Dendritic cell treated with granulocyte-macrophage colony-stimulating factor and Interleukin-4, amounts not matched to agents 40 ng/mL and 50 ng/mL, for 4 days (primary cell): ENCODE data around the gene ALOXE3.
"Not testable (repeated sequence)": the region's sequence is repeated elsewhere in the genome, so short reads cannot be mapped to it uniquely, and the experiment has no call there.

Experiments
- H3K27ac Mint-ChIP-seq: one replicate; pipeline ENCODE4 v1.8.0; 2022; ENCODE audit warnings: mild to moderate bottlenecking, mixed read lengths
- H3K27me3 Mint-ChIP-seq: one replicate; pipeline ENCODE4 v1.8.0; 2022; ENCODE audit warnings: mild to moderate bottlenecking, mixed read lengths
- H3K36me3 Mint-ChIP-seq: one replicate; pipeline ENCODE4 v1.8.0; 2022; ENCODE audit warnings: low read depth, mixed read lengths
- H3K4me1 Mint-ChIP-seq: one replicate; pipeline ENCODE4 v1.8.0; 2022; ENCODE audit warnings: low read depth, mixed read lengths
- H3K4me3 Mint-ChIP-seq: one replicate; pipeline ENCODE4 v1.8.0; 2022; ENCODE audit warnings: mild to moderate bottlenecking, moderate library complexity, mixed read lengths
- H3K9me3 Mint-ChIP-seq: one replicate; pipeline ENCODE4 v1.8.0; 2022; ENCODE audit warnings: mixed read lengths
- intact Hi-C: fragments of 100-400 bp; cut with micrococcal nuclease; formaldehyde crosslinking; loops from one replicate; pipeline ENCODE4 v1.15.0; 2022

The ALOXE3 gene

DNA sequence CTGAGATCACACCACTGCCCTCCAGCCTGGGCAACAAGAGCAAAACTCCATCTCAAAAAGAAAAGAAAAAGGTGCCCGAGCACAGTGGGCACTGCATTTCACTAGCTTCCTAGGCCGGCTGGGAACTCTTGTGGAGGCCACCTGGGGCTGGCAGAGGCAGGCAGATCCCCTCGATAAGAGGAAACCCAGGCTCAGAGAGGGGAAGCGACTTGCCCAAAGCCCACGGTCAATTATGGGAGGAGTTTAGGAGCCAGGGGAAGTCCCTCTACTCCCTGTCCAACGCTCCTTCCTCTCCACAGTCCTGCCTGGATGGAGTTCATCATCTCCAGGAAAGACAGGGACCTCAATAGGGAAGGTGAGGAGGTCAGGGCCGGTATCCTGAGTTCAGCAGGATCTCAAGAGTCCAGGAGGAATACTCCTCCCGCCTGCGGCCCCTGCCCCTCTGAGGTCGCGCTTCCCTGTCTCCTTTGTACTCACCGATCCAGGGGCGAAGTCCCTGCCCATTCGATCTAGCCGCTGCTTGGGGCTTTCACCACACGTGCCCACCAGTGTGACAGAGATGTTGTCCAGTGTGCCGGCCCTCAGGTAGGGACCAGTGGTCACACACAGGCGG is 841 bp downstream of the ALOXE3 start:
- peaks cover 83% of the 10 kb centered on the region for H3K27me3 Mint-ChIP-seq

DNA sequence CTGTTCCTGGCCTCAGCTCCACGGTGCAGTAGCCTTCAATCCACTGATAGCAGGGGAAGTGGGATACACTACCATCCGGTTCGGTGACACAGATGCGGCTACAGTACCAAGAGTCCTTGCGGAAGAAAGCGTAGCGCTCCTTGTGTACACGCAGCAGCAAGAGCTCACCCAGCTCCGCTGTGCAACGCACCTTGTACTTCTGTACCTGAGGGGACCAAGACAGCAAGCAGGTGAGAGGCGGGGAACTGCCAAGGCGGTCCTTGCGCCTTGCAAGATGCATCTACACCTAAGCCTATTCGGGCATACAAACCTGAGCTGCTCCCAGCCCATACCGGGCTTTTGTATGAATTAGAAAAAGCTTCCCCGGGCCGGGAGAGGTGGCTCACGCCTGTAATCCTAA is 1.5 kb downstream of the ALOXE3 start:
- H3K4me1 Mint-ChIP-seq: peaks cover 34% of the 10 kb centered on the region
- no peaks in the 10 kb centered on the region for H3K36me3 Mint-ChIP-seq
- H3K27ac Mint-ChIP-seq: no peak overlapping the region
- H3K4me3 Mint-ChIP-seq: no peak overlapping the region
- intact Hi-C loops: loop anchor here (5.0 kb wide), 2 partner anchors 39 to 54 kb away; no protein-coding TSS in a partner anchor
- no peaks in the 10 kb centered on the region for H3K9me3 Mint-ChIP-seq
- peaks cover 84% of the 10 kb centered on the region for H3K27me3 Mint-ChIP-seq

More for the DNA sequence above, 841 bp downstream of the ALOXE3 start:
- Mint-ChIP-seq H3K27ac (no peak overlapping the region), H3K4me3 (peak overlapping the region; percentile 78), H3K4me1 (peaks cover 36% of the 10 kb centered on the region), H3K36me3 (no peaks in the 10 kb centered on the region), H3K9me3 (no peaks in the 10 kb centered on the region)
- intact Hi-C loops: loop anchor here (5.0 kb wide), 2 partner anchors 40 to 55 kb away; no protein-coding TSS in a partner anchor

GRCh38 chr17:8110907-8111306 is 7.4 kb downstream of the ALOXE3 start:
- no peaks in the 10 kb centered on the region for H3K9me3 Mint-ChIP-seq
- H3K27ac Mint-ChIP-seq: no peak overlapping the region
- H3K27me3 Mint-ChIP-seq: peaks cover 92% of the 10 kb centered on the region
- intact Hi-C loops: no loop called here
- no peak overlapping the region for H3K4me3 Mint-ChIP-seq
- H3K36me3 Mint-ChIP-seq: no peaks in the 10 kb centered on the region
- peaks cover 11% of the 10 kb centered on the region for H3K4me1 Mint-ChIP-seq

GRCh38 chr17:8110456-8110804 is 7.9 kb downstream of the ALOXE3 start:
- no peak overlapping the region for H3K4me3 Mint-ChIP-seq
- no peaks in the 10 kb centered on the region for H3K36me3 Mint-ChIP-seq
- peaks cover 90% of the 10 kb centered on the region for H3K27me3 Mint-ChIP-seq
- H3K9me3 Mint-ChIP-seq: no peaks in the 10 kb centered on the region
- H3K27ac Mint-ChIP-seq: no peak overlapping the region
- intact Hi-C loops: no loop called here
- H3K4me1 Mint-ChIP-seq: peaks cover 14% of the 10 kb centered on the region

DNA sequence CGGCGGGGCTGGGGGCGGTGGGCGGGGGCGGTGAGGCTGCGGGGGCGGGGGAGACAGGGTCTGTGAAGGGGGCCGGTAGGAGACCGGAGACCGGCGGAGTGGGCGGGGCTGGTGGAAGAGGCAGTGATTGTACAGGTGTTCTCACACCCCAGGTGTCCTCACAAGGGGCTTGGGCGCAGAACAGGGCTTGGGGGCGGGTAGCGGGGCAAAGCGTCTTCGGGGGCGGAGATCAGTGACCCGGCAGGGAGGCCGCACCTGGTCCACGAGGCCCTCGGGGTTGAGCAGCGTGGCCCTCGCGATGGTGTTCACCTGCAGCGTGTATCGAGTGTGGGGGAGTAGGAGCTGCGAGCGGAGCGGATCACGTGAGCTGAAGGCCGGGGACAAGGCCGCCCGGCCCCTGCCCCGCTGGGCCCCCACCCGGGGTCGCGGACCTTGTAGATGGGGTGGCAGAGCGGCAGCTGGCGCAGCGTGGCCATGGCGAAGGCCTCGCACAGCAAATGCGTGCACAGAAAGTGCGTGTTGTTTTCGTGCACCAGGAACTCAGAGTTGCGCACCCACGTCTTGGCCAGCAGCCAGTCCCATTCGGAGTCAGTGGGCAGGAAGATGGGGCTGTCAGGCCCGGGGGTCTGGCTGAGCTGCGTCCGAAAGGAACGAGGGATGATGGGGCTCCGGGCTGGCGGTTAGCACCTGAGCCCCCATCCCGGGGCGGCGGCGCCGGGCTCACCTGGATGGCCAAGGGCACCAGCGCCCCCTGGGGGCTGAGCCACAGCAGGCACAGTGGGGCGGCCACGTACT is 8.5 kb downstream of the ALOXE3 start:
- Mint-ChIP-seq H3K27me3 (peaks cover 89% of the 10 kb centered on the region), H3K9me3 (no peaks in the 10 kb centered on the region), H3K27ac (no peak overlapping the region), H3K36me3 (no peaks in the 10 kb centered on the region), H3K4me1 (peaks cover 14% of the 10 kb centered on the region), H3K4me3 (peak overlapping the region; percentile 30)
- intact Hi-C loops: no loop called here

DNA sequence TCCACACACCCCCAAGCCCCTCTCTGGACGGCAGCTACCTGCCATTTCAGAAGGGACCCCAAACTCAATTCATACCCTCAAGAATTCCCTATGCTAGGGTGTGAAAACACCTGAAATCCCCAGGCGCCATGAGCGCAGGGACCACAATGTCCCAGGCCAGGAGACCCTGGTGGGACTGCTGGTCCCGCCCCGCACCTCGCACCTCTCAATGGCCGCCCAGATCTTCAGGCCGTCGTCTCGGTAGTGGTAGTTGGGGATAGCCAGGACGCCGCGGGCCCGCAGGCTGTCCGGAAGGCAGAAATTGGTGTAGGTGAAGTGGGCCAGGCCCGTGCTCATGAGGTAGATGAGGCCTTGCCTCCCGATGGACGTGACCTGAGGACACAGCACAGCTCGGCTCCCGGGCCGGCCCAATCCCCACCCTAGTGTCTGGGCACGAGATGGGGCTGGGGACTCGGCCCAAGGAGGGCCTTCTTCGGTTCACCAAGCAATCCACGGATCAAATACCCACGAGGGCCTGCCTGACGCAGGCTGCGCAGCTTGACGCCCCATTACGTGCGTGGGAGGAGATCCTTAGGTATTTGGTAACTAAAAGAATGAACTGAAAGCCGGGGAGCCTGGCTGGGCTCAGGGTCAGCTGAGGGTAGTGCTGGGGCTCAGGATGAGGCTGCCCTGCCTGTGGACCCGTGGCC is 9.2 kb downstream of the ALOXE3 start:
- intact Hi-C loops: no loop called here
- H3K9me3 Mint-ChIP-seq: no peaks in the 10 kb centered on the region
- no peak overlapping the region for H3K27ac Mint-ChIP-seq
- H3K4me3 Mint-ChIP-seq: no peak overlapping the region
- peaks cover 86% of the 10 kb centered on the region for H3K27me3 Mint-ChIP-seq
- H3K36me3 Mint-ChIP-seq: no peaks in the 10 kb centered on the region
- H3K4me1 Mint-ChIP-seq: peaks cover 14% of the 10 kb centered on the region

- Mint-ChIP-seq H3K27me3 (peaks cover 76% of the 10 kb centered on the region), H3K4me1 (peaks cover 23% of the 10 kb centered on the region)
- H3K36me3 Mint-ChIP-seq, H3K9me3 Mint-ChIP-seq, H3K27ac Mint-ChIP-seq, H3K4me3 Mint-ChIP-seq, intact Hi-C loops: not testable (repeated sequence)
These were observed 11.3 kb downstream of the ALOXE3 start for GRCh38 chr17:8106980-8107379.

DNA sequence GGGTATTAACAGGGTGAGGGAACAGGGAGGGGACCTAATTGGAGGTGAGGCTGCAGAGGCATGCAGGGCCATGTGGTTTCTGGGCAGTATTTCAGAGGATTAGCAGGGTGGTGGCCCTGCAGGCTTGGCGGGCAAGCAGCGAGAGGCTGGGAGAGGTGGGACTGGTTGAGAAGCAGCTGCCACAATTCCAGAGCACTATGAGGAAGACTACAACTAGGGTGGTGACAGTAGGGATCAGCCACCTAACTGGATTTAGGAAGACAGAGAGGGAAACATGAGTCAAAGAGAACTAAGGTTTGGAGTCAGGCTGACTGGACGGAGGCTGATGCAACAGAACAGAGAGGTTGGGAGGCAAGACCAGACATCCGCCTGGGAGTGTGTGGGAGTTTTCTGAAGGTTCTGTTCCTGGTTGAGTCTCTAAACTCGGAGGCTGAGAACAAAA is 12.3 kb downstream of the ALOXE3 start:
- H3K4me1 Mint-ChIP-seq: peaks cover 23% of the 10 kb centered on the region
- no peaks in the 10 kb centered on the region for H3K9me3 Mint-ChIP-seq
- H3K36me3 Mint-ChIP-seq: no peaks in the 10 kb centered on the region
- H3K4me3 Mint-ChIP-seq: no peak overlapping the region
- intact Hi-C loops: no loop called here
- H3K27me3 Mint-ChIP-seq: peaks cover 67% of the 10 kb centered on the region
- H3K27ac Mint-ChIP-seq: no peak overlapping the region

- Mint-ChIP-seq H3K9me3 (no peaks in the 10 kb centered on the region), H3K27me3 (peaks cover 57% of the 10 kb centered on the region), H3K4me1 (peaks cover 22% of the 10 kb centered on the region), H3K27ac (no peak overlapping the region), H3K4me3 (no peak overlapping the region), H3K36me3 (no peaks in the 10 kb centered on the region)
- intact Hi-C loops: no loop called here
These were observed 13.4 kb downstream of the ALOXE3 start for GRCh38 chr17:8104911-8105310.

GRCh38 chr17:8103549-8103948 is 14.8 kb downstream of the ALOXE3 start:
- intact Hi-C loops: no loop called here
- peaks cover 21% of the 10 kb centered on the region for H3K4me1 Mint-ChIP-seq
- H3K27ac Mint-ChIP-seq: no peak overlapping the region
- H3K27me3 Mint-ChIP-seq: peaks cover 46% of the 10 kb centered on the region
- H3K9me3 Mint-ChIP-seq: no peaks in the 10 kb centered on the region
- H3K4me3 Mint-ChIP-seq: no peak overlapping the region
- H3K36me3 Mint-ChIP-seq: no peaks in the 10 kb centered on the region

DNA sequence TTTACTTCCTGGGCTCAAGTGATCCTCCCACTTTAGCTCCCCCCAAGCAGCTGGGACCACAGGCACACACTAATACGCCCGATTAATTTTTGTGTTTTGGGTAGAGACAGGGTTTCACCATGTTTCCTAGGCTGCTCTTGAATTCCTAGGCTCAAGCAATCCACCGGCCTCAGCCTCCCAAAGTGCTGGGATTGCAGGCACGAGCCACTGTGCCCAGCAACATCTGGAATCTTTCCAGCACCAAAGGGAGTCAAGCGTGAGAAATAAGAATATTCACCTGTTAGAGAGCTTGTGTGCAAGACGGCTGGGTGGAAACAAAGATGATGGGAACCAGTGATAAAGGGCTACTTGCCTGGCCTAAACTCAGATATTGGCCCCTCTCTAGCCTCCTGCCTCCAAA is 16.6 kb downstream of the ALOXE3 start:
- Mint-ChIP-seq H3K4me1 (peaks cover 21% of the 10 kb centered on the region), H3K9me3 (no peaks in the 10 kb centered on the region), H3K4me3 (no peak overlapping the region), H3K27ac (no peak overlapping the region), H3K27me3 (peaks cover 37% of the 10 kb centered on the region), H3K36me3 (no peaks in the 10 kb centered on the region)
- intact Hi-C loops: no loop called here

GRCh38 chr17:8100763-8101162 is 17.6 kb downstream of the ALOXE3 start:
- Mint-ChIP-seq H3K4me3 (no peak overlapping the region), H3K27me3 (peaks cover 39% of the 10 kb centered on the region), H3K36me3 (no peaks in the 10 kb centered on the region), H3K9me3 (no peaks in the 10 kb centered on the region), H3K27ac (no peak overlapping the region), H3K4me1 (peaks cover 15% of the 10 kb centered on the region)
- intact Hi-C loops: no loop called here

- no peaks in the 10 kb centered on the region for H3K36me3 Mint-ChIP-seq
- H3K4me1 Mint-ChIP-seq: peaks cover 15% of the 10 kb centered on the region
- peaks cover 42% of the 10 kb centered on the region for H3K27me3 Mint-ChIP-seq
- no peak overlapping the region for H3K4me3 Mint-ChIP-seq
- no peak overlapping the region for H3K27ac Mint-ChIP-seq
- H3K9me3 Mint-ChIP-seq: no peaks in the 10 kb centered on the region
- intact Hi-C loops: no loop called here
These were observed 18.2 kb downstream of the ALOXE3 start for GRCh38 chr17:8100111-8100510.

DNA sequence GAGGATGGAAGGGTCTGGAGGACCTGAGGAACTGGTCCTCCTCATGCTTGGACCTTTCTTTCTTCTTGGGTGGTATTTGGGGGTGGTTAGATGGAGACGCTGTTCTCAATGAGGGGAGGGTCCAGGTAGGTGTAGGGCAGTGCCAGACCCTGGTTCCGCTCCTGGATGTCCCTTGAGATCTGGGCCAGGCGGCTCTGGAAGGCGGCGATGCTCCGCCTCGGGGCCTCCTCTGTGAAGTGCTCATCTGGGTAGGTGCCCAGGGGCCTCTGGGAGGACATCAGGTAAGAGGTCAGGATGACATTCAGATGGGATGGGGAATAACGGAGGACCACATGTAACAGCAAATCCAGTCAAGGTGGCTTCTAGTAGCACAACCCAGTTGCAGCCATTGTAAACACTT is 21.8 kb downstream of the ALOXE3 start:
- H3K27me3 Mint-ChIP-seq: peaks cover 49% of the 10 kb centered on the region
- no peak overlapping the region for H3K4me3 Mint-ChIP-seq
- peaks cover 12% of the 10 kb centered on the region for H3K4me1 Mint-ChIP-seq
- intact Hi-C loops: no loop called here
- no peaks in the 10 kb centered on the region for H3K36me3 Mint-ChIP-seq
- H3K27ac Mint-ChIP-seq: no peak overlapping the region
- no peaks in the 10 kb centered on the region for H3K9me3 Mint-ChIP-seq
